Measurements from ENCODE around the gene POLR2B. TPM values are rescaled to one million over a fixed set of nuclear protein-coding genes. Genes with fewer than 3 reads are reported as not detected.

POLR2B gene
- total RNA-seq, 1 experiment from 2014 or later: 129 TPM

DNA sequence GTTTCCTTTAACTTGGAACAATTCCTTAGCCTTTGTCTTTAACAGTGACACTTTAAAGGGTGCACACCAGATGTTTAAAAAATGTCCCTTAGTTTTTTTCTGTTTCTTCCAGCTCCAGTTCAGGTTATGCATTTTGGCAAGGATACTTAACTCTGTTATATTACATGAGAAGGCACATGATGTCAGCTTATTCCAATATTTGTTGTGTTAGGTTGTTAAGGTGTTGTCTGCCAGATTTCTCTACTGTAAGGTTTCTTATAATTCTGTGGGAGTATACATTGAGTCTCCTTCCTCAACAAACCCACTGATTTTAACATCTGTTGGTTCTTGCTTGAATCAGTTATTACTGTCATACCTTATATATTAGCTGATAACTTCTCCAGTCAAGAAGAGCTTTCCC, 37.7 kb upstream of the POLR2B start (continued):
- TF ChIP-seq, protein P1, sequence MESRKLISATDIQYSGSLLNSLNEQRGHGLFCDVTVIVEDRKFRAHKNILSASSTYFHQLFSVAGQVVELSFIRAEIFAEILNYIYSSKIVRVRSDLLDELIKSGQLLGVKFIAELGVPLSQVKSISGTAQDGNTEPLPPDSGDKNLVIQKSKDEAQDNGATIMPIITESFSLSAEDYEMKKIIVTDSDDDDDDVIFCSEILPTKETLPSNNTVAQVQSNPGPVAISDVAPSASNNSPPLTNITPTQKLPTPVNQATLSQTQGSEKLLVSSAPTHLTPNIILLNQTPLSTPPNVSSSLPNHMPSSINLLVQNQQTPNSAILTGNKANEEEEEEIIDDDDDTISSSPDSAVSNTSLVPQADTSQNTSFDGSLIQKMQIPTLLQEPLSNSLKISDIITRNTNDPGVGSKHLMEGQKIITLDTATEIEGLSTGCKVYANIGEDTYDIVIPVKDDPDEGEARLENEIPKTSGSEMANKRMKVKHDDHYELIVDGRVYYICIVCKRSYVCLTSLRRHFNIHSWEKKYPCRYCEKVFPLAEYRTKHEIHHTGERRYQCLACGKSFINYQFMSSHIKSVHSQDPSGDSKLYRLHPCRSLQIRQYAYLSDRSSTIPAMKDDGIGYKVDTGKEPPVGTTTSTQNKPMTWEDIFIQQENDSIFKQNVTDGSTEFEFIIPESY (IDR thresholded peaks at IDR 0.05; ENCODE audit: extremely low read depth, insufficient replicate concordance, low read length): no peak
- TF ChIP-seq, protein P2, sequence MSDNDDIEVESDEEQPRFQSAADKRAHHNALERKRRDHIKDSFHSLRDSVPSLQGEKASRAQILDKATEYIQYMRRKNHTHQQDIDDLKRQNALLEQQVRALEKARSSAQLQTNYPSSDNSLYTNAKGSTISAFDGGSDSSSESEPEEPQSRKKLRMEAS (IDR thresholded peaks at IDR 0.05): no peak

DNA sequence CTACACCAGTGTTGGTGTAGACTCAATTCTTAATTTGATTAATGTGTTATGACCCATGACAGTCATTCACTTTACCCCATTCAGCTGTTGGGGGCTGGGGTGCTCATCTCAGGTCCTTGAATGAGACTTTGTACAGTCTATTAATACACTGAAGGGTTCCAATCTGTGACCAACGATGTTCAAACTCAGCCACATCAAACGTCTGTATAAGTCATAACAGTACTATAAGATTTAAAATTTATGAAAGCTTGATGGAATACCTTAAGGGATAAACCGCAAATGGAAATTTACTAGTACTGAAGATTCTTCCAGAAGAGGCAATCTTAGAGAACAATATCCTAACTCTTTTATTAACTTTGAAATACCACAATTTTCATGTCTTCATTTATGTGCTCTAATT, 37.3 kb upstream of the POLR2B start:
- Histone ChIP-seq H3K9ac (ENCODE audit: low read length) (no peak overlapping the region), H3K9me2 (ENCODE audit: insufficient read depth) (no peaks in the 10 kb centered on the region), H3K27ac (ENCODE audit: low read depth, low read length) (no peak overlapping the region), H3K79me2 (ENCODE audit: insufficient read depth, low read length) (no peaks in the 10 kb centered on the region), H3K9me3 (ENCODE audit: control insufficient read depth in 1 of 2, insufficient read depth in 1 of 2, low read depth in 1 of 2, low read length in 2 of 2) (no peaks in the 10 kb centered on the region), H3K4me2 (ENCODE audit: low read length) (no peak overlapping the region), H3K27me3 (ENCODE audit: insufficient read depth, low read length) (no peaks in the 10 kb centered on the region), H3K4me1 (ENCODE audit: control insufficient read depth in 1 of 2, insufficient read depth in 2 of 2, low read length in 2 of 2) (peaks cover 10 to 13% of the 10 kb centered on the region in 2 experiments; a peak in 3 of 4 replicates), H4K20me1 (ENCODE audit: insufficient read depth) (no peaks in the 10 kb centered on the region), H3K4me3 (replicated peaks in 1 of 2; ENCODE audit: low read depth in 1 of 2, low read length in 2 of 2) (no peak overlapping the region), H2AFZ (ENCODE audit: low read depth, low read length, poor library complexity, severe bottlenecking) (no peak overlapping the region), H3K36me3 (ENCODE audit: control insufficient read depth in 1 of 2, insufficient read depth in 2 of 2, low read length in 2 of 2) (peaks cover 0 to 4% of the 10 kb centered on the region in 2 experiments; a peak in 2 of 4 replicates)
- TF ChIP-seq SRF (IDR thresholded peaks at IDR 0.05; ENCODE audit: low read depth) (no peak), SIN3A (IDR thresholded peaks at IDR 0.05; ENCODE audit: low read depth) (no peak), TCF7L2 (IDR thresholded peaks at IDR 0.05; ENCODE audit: borderline replicate concordance, extremely low read depth, insufficient read depth, insufficient read length) (no peak), CEBPB (IDR thresholded peaks at IDR 0.05; ENCODE audit: low read depth) (no peak), YY1 (IDR thresholded peaks at IDR 0.05; ENCODE audit: extremely low read depth, insufficient replicate concordance, low read depth, low read length) (no peak), JUND (IDR thresholded peaks at IDR 0.05) (no peak), EZH2phosphoT487 (IDR thresholded peaks at IDR 0.05; ENCODE audit: borderline replicate concordance) (no peak), EGR1 (IDR thresholded peaks at IDR 0.05; ENCODE audit: low read depth) (no peak), FOSL1 (IDR thresholded peaks at IDR 0.05; ENCODE audit: low read depth) (no peak), ZFX (IDR thresholded peaks at IDR 0.05) (no peak)
- TF ChIP-seq, protein P1 (IDR thresholded peaks at IDR 0.05; ENCODE audit: extremely low read depth, insufficient replicate concordance, low read length): no peak
- intact Hi-C loops (cut with micrococcal nuclease): no loop called here
- CTCF ChIA-PET: no interaction called here
- RAD21 ChIA-PET (ENCODE audit: low non-redundant PET in 1 of 2, low total read pairs in 2 of 2, uncharacterized antibody in 2 of 2, unreplicated experiment in 2 of 2): no interaction called here
- ATAC-seq: no peak
- DNase-seq (ENCODE audit: low read depth, low spot score): no peak
- POLR2A ChIA-PET: no interaction called here
- BruUV-seq (replicated peaks): no TSS peak
